Measurements from ENCODE around the gene MACROD2.

MACROD2 gene

GRCh38 chr20:14877301-14878028 is 882.1 kb downstream of the MACROD2 start:
- DNase-seq (ENCODE audit: low read depth), result no peak

GRCh38 chr20:14878676-14879019 is 883.3 kb downstream of the MACROD2 start:
- DNase-seq (ENCODE audit: low read depth), result no peak

GRCh38 chr20:14879020-14879697 is 883.8 kb downstream of the MACROD2 start:
- no peak for DNase-seq (ENCODE audit: low read depth)

GRCh38 chr20:14879839-14880238 is 884.5 kb downstream of the MACROD2 start:
- no peak for DNase-seq (ENCODE audit: low read depth)

DNA sequence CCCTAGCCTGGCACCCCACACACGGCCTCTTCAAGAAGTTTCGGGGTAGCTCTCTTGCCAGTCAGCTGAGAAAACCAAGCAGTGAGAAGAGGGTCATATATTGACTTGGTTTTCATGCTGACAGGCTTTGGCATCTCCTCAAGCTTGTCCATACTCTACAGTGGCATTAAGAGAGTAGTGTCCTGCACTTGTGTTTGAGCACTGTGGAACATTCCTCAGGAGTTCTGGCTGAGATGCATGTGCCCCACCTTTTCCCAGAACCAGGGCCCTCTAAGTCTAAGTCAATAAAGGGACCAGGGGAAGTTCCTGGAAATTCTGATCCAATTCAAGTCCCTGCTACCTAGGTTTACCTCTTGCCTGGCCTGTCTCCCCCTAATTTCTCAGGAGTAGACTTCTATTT is 886.2 kb downstream of the MACROD2 start:
- DNase-seq (ENCODE audit: low read depth), result no peak

DNA sequence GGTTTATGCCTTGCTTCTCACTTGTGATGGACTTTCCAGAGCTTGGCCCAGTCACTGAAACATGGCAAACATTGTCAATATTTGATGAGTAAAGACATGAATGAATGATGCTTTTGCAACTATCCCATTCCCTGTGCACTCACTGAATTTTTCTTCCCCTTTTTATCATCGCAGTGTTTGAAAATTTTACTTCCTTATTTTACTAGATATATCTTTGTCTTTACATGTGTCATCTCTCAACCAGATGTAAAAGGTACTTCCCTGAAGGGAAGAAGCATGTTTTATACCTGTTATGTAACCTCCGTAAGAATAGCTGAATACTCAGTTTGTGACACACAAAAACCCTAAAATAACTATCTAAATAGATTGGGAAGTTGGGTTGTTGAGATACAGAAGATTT is 886.8 kb downstream of the MACROD2 start:
- no peak for DNase-seq (ENCODE audit: low read depth)

- no peak for DNase-seq (ENCODE audit: low read depth)
Observed at GRCh38 chr20:14882846-14883245, 887.5 kb downstream of the MACROD2 start.

- no peak for DNase-seq (ENCODE audit: low read depth)
Observed at GRCh38 chr20:14883324-14883723, 888.0 kb downstream of the MACROD2 start.

- DNase-seq (ENCODE audit: low read depth), result no peak
Observed at GRCh38 chr20:14885661-14886060, 890.3 kb downstream of the MACROD2 start.

- no peak for DNase-seq (ENCODE audit: low read depth)
Observed at GRCh38 chr20:14888134-14888533, 892.8 kb downstream of the MACROD2 start.

- no peak for DNase-seq (ENCODE audit: low read depth)
Observed at GRCh38 chr20:14889496-14890255, 894.4 kb downstream of the MACROD2 start.

DNA sequence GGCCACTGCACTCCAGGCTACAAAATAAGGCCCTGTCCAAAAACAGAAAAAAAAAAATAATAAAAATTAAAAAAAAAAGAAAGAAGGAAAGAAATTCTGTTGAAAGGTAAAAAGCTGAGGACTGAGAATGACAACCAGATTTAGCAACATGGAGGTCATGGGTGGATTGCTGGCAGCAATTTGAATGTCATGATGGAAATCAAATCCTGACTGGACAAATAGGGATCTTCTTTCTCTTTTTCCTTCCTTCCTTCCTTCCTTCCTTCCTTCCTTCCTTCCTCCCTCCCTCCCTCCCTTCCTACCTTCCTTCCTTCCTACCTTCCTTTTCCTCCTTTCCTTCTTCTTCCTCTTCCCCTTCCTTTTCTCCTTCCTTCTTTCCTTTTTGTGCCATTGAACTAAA is 895.4 kb downstream of the MACROD2 start:
- DNase-seq (ENCODE audit: low read depth), result no peak

- DNase-seq (ENCODE audit: low read depth), result no peak
Observed at GRCh38 chr20:14892782-14893181, 897.5 kb downstream of the MACROD2 start.

GRCh38 chr20:14896569-14896968 is 901.3 kb downstream of the MACROD2 start:
- no peak for DNase-seq (ENCODE audit: low read depth)

DNA sequence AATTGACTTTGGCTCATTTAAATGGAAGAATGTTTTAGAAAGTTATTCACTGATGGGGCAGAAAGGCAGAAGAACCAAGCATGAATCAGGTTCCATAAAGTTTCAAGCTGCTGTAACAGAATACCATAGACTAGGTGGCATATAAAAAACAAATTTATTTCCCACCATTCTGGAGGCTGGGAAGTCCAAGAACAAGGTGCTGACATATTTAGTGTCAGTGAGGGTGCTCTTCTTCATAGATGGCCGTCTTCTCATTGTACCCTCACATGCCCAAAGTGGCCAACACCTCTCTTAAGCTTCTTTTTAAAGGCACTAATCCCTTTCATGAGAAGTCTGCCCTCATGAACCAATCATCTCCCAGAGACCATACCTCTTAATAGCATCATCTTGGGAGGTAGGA is 902.3 kb downstream of the MACROD2 start:
- DNase-seq (ENCODE audit: low read depth), result no peak

GRCh38 chr20:14902432-14903089 is 907.2 kb downstream of the MACROD2 start:
- DNase-seq (ENCODE audit: low read depth), result no peak

- no peak for DNase-seq (ENCODE audit: low read depth)
Observed at GRCh38 chr20:14906908-14907434, 911.7 kb downstream of the MACROD2 start.

DNA sequence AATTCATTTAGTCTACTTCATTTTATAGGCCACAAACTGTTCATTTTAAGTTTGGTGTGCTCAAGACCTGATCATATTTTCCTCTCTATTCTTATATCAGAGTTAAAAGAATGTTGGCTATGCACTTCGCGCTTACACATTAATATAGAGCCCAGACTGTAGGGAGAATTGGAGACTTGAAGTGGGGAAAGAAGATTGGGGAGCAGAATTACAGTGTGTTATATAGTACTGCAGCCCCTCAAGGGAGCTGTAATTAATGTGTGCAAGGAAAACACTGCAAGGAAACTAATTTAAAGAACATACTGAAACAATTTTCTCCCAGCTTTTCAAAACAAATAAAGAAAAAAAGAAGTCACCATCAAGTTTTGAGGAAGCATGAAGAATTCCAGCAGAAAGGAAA is 914.8 kb downstream of the MACROD2 start:
- no peak for DNase-seq (ENCODE audit: low read depth)

DNA sequence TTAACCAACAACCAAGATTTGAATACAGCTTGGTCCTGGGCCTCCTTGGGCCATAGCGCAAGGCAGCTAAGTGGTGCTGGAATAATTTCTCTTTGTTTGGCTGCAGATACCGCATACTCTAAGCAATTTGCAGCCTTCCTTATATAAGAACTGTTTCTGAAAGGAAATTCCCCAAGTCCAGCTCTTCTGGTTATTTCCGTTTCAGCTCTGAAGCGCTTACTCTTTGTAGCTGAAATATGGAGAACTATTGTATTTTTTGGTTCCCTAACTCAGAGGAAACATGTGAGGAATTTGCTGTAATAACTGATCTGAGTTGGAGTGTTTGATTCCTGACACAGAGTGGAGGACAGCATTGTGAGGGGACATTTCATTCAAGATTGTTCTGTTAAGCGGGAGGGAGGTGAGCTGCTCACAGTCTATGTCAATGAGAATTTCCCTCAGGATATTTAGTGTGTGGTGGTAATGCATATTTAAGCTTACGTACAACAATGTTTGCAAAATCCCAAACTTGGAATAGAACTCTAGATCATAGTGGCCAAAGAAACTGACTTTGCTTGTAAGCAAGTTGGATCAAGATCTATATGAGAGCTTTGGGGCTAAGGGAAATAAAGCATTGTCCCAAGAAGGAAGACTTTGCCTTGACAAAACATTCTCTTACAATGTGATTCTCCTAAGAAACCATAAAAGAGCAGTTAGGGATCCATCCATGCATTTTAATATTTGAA is 918.7 kb downstream of the MACROD2 start:
- no peak for DNase-seq (ENCODE audit: low read depth)

DNA sequence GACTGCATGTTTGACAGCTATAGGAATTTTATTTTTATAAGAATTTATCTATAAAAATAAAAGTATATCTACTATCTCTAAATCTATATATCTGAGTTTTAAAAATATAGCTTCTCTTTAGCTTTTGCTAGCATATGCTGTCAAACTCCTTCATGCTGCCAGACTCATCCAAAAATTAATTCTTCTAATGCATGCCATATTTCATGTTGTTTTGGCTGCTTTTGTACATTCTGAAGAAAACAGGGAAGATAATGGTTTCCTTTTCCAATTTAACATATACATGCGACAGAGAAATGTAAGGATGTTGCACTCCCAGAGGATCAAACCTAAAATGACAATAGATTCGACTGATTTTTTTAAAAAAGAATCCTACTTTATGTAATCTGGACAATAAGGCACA is 919.3 kb downstream of the MACROD2 start:
- DNase-seq (ENCODE audit: low read depth), result no peak

GRCh38 chr20:14915356-14915755 is 920.0 kb downstream of the MACROD2 start:
- DNase-seq (ENCODE audit: low read depth), result no peak

Data from T follicular helper cell (primary cell).